SK-N-DZ (cell line): ENCODE data around the gene CDC25B.
"Not testable (repeated sequence)": the region's sequence is repeated elsewhere in the genome, so short reads cannot be mapped to it uniquely, and the experiment has no call there.

Experiments used
- DNase-seq: peaks from one replicate; pipeline ENCODE4 v3.0.0-alpha.2; 2015; ENCODE audit warnings: low spot score

The CDC25B gene

DNA sequence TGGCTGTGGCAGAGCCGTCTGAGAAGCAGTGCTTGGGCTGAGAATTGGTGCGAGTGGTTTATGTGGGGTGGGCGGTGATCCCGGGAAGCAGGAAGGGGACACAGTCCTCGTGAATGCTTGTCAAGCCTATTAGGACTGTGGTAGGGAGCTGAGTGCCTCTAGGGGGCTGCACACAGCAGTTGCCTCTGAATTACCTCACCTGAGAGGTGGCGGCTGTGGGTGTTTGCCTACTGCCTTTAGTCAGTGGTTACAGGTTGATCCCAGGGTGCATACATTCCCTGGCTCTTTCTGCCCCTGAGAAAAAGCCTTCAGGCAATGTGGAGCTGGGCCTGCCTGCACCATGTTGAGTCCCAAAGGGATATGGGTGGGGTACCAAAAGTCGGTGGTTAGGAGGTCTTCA lies 29.4 kb downstream of the CDC25B start:
- no peak for DNase-seq

DNA sequence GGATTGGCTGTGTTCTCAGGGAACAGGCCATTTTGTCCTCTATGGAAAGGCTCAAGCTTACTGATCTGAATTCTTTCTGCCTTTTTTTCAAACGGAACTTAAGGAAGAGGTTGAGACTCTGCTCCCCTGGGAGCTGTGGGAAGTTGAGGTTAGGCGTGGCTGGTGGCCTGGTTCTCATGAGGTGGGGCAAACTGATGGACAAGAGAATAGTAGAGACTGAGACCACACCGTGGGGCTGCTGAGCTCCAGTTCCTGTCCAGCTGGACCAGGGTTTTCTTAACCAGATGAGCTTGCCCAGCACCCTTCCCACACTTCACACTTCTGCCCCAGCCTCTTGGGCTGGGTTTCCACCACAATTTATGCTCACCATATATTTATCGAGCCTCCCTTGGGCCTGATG lies 30.3 kb downstream of the CDC25B start:
- DNase-seq: no peak

DNA sequence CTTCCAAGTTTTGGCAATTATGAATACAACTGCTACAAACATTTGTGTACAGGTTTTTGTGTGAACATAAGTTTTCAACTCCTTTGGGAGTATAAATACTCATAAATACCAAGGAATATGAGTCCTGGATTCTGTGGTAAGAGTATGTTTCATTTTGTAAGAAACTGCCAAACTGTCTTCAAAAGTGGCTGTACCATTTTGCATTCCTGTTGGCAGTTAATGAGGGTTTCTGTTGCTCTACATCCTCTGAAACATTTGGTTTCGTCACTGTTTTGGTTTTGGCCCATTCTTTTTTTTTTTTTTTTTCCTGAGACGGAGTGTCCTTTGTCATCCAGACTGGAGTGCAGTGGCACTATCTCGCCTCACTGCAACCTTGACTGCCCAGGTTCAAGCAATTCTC lies 32.7 kb downstream of the CDC25B start:
- no peak for DNase-seq

DNA sequence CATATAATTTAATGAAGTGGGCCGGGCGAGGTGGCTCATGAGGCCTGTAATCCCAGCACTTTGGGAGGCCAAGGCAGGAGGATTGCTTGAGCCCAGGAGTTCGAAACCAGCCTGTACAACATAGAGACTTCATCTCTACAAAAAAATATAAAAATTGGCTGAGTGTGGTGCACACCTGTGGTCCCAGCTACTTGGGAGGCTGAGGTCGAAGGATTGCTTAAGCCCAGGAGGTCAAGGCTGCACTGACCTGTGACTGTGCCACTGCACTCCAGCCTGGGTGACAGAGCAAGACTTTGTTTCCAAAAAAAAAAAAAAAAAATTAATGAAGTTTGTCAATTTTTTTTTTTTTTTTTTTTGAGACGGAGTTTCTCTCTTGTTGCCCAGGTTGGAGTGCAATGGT lies 33.8 kb downstream of the CDC25B start:
- not testable (repeated sequence) for DNase-seq

DNA sequence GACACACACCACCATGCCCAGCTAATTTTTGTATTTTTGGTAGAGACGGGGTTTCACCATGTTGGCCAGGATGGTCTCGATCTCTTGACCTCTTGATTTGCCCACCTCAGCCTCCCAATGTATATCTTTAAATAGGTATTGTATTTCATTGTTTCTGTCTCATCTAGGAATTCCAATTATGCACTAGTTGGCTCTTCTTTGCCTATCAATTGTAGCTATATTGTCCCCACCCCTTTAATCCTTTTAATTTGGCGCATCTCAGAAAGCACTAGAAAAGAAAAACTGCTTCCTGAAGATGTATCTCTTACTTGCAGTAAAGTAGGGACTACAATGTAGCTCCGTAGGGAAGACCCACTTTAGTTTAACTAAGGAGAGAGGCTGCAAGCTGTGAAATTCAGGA lies 40.0 kb downstream of the CDC25B start:
- no peak for DNase-seq

DNA sequence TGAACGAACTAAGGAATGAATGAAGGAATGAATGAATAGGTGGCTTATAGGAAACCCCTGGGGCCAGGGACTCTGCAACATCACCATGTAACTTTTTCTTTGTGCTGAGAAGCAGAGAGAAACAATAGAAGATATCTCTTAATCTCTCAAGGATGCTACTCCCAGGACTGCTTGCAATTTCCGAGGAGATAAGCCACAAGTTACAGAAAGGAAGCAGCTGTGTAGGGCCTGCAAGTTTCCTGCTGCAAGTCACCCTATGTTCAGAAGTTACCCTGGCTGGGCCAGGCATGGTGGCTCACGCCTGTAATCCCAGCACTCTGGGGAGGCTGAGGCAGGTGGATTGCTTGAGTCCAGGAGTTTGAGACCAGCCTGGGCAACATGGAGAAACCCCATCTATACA lies 43.2 kb downstream of the CDC25B start:
- DNase-seq: no peak

DNA sequence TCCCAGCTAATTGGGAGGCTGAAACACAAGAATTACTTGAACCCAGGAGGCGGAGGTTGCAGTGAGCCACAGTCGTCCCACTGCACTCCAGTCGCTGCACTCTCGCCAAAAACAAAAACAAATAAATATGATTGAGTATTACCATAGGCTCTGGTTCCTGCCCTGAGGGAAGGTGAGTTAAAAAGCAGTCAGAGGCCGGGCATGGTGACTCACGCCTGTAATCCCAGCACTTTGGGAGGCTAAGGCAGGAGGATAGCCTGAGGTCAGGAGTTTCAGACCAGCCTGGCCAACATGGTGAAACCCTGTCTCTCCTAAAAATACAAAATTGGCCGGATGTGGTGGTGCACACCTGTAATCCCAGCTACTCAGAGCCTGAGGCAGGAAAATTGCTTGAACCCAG lies 44.1 kb downstream of the CDC25B start:
- DNase-seq: not testable (repeated sequence)

DNA sequence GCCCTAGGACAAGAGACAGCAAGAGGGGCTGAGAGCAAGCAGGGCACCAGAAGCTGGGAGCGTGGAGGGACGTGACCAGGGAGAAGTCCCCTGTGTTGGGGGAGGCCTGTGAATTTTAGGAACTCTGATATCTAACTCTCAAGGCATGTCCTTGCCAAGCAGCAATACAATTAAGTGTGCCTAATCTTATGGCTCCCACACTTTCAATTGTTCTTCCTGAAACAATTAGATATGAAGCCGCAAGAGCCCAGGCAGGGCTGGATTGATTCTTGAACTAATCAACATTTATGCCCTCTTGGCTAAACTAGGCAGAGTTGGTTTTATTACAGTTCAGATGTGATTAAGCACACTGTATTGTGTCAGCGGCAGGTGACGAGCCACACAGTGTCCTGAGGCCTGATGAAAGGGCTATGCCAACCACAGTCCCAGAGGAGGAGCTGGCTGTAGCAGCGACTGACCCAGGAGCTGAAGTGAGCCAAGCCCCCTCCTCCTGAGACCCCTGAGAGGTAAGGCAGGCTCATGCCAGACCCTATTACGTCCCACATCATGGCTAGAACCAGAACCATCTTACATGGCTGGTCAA lies 46.3 kb downstream of the CDC25B start:
- DNase-seq: no peak

DNA sequence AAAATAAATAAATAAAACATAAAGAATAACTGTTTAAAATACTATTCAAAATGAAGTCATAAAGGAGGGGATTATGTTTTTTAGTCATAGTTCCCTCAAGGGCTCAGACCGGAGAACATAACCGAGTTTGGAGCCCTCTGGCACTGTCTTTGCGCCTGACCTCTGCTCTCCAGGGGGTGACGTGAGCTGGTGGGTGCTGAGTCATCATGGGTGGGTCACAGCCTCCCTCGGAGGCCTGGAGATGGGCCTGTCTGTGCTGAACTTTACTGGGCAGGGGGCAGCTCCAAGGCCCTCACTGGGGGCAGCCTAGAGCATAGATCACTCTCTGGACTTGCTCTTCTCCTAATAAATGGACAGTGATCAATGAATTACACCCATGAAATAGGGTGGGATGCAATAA lies 47.4 kb downstream of the CDC25B start:
- DNase-seq: no peak

DNA sequence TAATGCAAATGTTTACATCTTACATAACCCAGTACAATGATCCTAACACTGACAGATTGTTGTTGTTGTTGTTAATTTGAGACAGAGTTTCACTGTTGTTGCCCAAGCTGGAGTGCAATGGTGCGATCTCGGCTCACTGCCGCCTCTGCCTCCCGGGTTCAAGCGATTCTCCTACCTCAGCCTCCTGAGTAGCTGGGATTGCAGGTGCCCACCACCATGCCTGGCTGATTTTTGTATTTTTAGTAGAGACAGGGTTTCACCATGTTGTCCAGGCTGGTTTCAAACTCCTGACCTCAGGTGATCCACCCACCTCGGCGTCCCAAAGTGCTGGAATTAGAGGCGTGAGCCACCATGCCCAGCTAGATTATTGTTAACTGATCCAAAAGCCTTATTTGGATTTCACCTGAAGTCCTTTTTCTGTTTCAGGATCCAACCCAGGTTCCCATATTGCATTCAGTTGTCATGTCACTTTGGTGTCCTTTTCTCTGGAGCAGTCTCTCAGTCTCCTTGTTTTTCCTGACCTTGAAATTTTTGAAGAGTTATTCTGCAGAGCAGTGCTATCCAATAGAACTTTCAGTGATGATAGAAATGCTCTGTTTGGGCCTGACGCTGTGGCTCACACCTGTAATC lies 48.0 kb downstream of the CDC25B start:
- not testable (repeated sequence) for DNase-seq

DNA sequence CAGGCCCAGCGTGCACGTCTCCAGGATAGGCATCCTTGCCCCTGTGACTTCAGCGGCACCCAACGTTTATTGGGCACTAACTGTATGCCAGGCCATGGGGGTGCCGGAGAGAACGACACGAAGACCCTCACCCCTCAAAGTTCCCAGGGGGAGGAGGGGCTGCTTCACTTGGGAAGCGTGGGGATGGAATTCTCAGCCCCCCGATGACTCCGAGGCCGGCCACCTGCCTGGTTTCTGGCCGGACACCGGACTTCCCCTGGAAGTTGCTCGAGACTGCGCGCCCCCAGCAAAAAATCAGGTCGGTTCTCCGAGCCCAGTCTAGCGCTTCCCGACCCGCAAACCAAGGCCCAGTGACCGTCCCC lies 50.2 kb downstream of the CDC25B start:
- no peak for DNase-seq

DNA sequence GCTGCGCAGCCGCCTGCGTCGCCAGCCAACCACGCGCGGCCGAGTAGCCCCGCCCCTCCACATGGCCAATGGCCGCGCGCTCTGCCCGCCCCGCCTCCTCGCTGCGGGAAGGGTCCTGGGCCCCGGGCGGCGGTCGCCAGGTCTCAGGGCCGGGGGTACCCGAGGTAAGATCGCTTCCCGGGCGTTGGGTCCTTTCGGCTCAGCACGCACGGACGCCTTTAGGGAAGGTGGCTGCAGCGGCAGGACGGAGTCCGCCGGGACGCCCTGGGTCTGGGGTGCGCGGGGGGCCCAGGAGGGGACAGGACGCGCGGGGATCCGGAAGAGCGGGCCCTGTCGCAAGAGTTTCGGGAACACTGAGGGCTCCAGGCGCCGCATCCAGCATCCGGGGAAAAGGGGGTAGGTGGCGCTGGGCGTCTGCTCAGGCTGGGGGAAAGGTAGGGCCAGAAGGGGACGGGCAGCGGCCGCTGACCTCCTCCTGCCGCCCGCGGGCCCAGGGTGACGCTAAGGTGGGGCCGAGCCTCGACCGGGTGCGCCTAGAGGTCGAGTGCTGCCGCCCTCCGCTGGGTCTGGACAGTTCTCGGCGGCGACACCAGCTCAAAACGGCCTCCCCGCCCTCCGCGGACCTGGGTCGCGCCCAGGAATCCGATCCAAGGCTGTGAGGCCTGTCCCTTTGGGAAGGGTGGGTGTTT lies 50.8 kb downstream of the CDC25B start, which contains the start of gene MAVS:
Gene MAVS, plus strand, starts transcription at position 95 of the 689 bp plus-strand sequence. CDS start 7,791 bp downstream, outside the sequence.
- DNase-seq: peak; percentile 85

DNA sequence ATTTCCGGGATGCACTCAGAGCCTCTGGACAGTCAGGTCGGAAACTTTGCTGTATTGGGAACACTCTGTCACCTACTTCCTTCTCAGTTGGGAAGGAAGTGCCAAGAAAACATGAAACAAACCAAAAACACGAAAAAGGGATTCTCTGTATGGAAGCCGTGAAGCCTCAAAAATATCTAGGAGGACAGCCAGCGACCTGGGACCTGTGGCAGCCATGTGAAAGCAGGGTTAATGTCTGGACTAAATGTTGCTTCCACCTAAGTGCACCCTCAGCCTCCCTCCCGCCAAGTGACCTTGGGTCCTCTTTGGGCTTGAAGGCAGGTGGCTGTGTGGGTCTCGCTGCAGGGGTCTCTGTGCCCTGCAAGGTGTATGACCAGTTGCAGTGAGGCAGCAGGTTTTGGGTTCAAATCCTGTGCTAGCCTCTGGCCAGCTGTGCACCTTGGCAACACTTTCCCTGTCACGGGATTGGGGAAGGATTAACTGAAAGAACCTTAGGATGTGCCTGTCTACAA lies 51.4 kb downstream of the CDC25B start:
- DNase-seq: no peak

DNA sequence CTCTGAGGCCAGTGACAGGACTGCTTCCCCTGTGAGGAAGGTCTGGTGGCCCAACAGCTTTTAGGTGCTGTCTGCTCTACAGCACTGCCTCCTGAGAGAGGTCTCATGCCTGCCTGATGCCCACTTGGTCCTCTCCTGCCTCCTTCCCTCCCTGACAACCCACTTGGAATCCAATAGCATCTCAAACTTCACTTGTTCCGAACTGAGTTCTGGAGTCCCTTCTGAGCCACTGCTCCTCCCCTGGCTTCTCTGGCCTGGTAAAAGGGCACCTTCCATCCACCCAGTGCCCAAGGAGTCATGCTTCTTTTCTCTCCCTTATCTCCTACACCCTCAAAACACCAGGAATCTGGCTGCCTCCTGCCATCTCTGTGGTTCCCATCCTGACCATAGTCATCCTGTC lies 52.5 kb downstream of the CDC25B start:
- DNase-seq: no peak

DNA sequence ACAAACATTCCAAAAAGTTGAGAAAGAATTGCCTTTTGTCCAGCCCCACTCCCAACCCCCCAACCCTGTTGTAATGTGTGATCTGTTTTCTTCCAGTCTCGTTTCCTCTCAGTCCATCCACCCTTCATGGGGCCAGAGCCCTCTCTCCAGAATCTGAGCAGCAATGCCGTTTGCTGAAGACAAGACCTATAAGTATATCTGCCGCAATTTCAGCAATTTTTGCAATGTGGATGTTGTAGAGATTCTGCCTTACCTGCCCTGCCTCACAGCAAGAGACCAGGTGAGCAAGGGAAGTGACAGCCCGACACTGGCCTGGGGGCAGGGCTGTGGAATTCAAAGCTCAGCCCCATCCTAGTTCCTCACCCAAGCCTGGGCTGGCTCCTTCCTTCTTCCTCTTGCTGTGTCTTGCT lies 58.4 kb downstream of the CDC25B start:
- DNase-seq: no peak
